ENCODE results near the gene KRTAP9-1.

GRCh38 chr17:41151525-41151924 lies 38.2 kb upstream of the KRTAP9-1 start:
- TF ChIP-seq CTCF (IDR thresholded peaks at IDR 0.05), result no peak
- TF ChIP-seq POLR2A (IDR thresholded peaks at IDR 0.05), result no peak
